SK-N-SH (cell line): ENCODE measurements around the gene RAI1. TPM values are rescaled to one million over a fixed set of nuclear protein-coding genes. Genes with fewer than 3 reads are reported as not detected.
A peak's percentile ranks its signal among the peaks of the same experiment; 100 is the strongest.

Experiments used
- CTCF ChIA-PET: fragments of 300-600, 350-600 bp; formaldehyde crosslinking; extraction: SDS; loops from one replicate; lab custom pipeline; 2021; lab: Yijun Ruan, JAX
- POLR2A ChIA-PET: fragments of 350-600 bp; sonication (Branson Sonifier 250); formaldehyde crosslinking; extraction: SDS; loops from one replicate; lab custom pipeline; 2020; ENCODE audit warnings: antibody characterized with exemption, inconsistent platforms; lab: Yijun Ruan, JAX
- DNase-seq: peaks from one replicate; pipeline ENCODE4 v3.0.0; 2012
- H2AFZ ChIP-seq: fragments of 200-600 bp; sonication (generic); 2 replicates; pipeline ENCODE4 v1.8.1; 2016; ENCODE audit warnings: antibody characterized with exemption, mild to moderate bottlenecking, low read depth
- H3F3A ChIP-seq: fragments of 200-600 bp; sonication (generic); replicated peaks from 2 replicates; pipeline ENCODE3; 2016; ENCODE audit warnings: antibody characterized with exemption, mild to moderate bottlenecking; ENCODE audit not compliant: insufficient read depth
- H3K27ac ChIP-seq, 2 experiments: fragments of 200-500 bp in 1 of 2; fragments of 200-600 bp in 1 of 2; sonication (Bioruptor generic) in 1 of 2; sonication (generic), shearing (Covaris generic) in 1 of 2; 2 replicates each; pipeline versions ENCODE4 v1.5.1 to v1.6.1; 2014 to 2016; ENCODE audit warnings: low read depth in 2 of 2, inconsistent platforms in 1 of 2, low read length in 1 of 2, mild to moderate bottlenecking in 1 of 2, mixed read lengths in 1 of 2
- H3K27me3 ChIP-seq: fragments of 200-600 bp; sonication (generic), shearing (Covaris generic); 2 replicates; pipeline ENCODE4 v1.6.1; 2016; ENCODE audit warnings: mixed run types; ENCODE audit not compliant: insufficient read depth
- H3K36me3 ChIP-seq, 2 experiments: fragments of 200-500 bp in 1 of 2; fragments of 200-600 bp in 1 of 2; sonication (Bioruptor generic) in 1 of 2; sonication (generic) in 1 of 2; replicated peaks in 1 of 2; 2 replicates each; pipeline versions ENCODE3 to v1.5.1; 2014 to 2016; ENCODE audit warnings: low read length in 1 of 2, mild to moderate bottlenecking in 1 of 2; ENCODE audit not compliant: insufficient read depth in 2 of 2, control insufficient read depth in 1 of 2
- H3K4me1 ChIP-seq, 2 experiments: fragments of 200-500 bp in 1 of 2; fragments of 200-600 bp in 1 of 2; sonication (Bioruptor generic) in 1 of 2; sonication (generic), shearing (Covaris generic) in 1 of 2; 2 replicates each; pipeline versions ENCODE4 v1.5.1 to v1.6.1; 2014 to 2016; ENCODE audit warnings: low read depth in 1 of 2, low read length in 1 of 2, mixed run types in 1 of 2; ENCODE audit not compliant: insufficient read depth in 2 of 2, control insufficient read depth in 1 of 2
- H3K4me2 ChIP-seq: fragments of 200-600 bp; sonication (generic), shearing (Covaris generic); 2 replicates; pipeline ENCODE4 v1.6.1; 2017; ENCODE audit warnings: mixed run types
- H3K4me3 ChIP-seq, 2 experiments: fragments of 200-500 bp in 1 of 2; fragments of 200-600 bp in 1 of 2; sonication (Bioruptor generic) in 1 of 2; sonication (generic), shearing (Covaris generic) in 1 of 2; 2 replicates each; pipeline versions ENCODE4 v1.5.1 to v1.8.1; 2014 to 2016; ENCODE audit warnings: low read depth in 2 of 2, inconsistent platforms in 1 of 2, low read length in 1 of 2, mild to moderate bottlenecking in 1 of 2, mixed read lengths in 1 of 2, moderate library complexity in 1 of 2
- H3K79me2 ChIP-seq: fragments of 200-600 bp; sonication (generic); 2 replicates; pipeline ENCODE4 v1.8.1; 2017; ENCODE audit warnings: mild to moderate bottlenecking; ENCODE audit not compliant: insufficient read depth
- H3K9ac ChIP-seq: fragments of 200-600 bp; sonication (generic); 2 replicates; pipeline ENCODE4 v1.6.1; 2017; ENCODE audit warnings: mixed run types
- H3K9me2 ChIP-seq: fragments of 200-600 bp; sonication (generic); 2 replicates; pipeline ENCODE4 v1.6.1; 2017; ENCODE audit warnings: mixed run types
- H3K9me3 ChIP-seq: fragments of 200-600 bp; sonication (generic); 2 replicates; pipeline ENCODE4 v1.6.1; 2017; ENCODE audit warnings: mixed run types, mild to moderate bottlenecking, moderate library complexity
- H4K20me1 ChIP-seq: fragments of 200-600 bp; sonication (generic); 2 replicates; pipeline ENCODE4 v1.6.1; 2017; ENCODE audit warnings: mild to moderate bottlenecking, mixed run types; ENCODE audit not compliant: insufficient read depth
- CHD2 ChIP-seq: fragments of 150-350 bp; IDR thresholded peaks from 2 replicates; pipeline ENCODE4 v1.6.1; 2018; ENCODE audit warnings: low read length; ENCODE audit not compliant: partially characterized antibody
- CTCF ChIP-seq: fragments of 200-600 bp; sonication (generic); IDR thresholded peaks from 2 replicates; pipeline ENCODE4 v1.6.1; 2017; ENCODE audit warnings: antibody characterized with exemption, mild to moderate bottlenecking, moderate library complexity
- ELF1 ChIP-seq: IDR thresholded peaks from 2 replicates; pipeline ENCODE4 v1.4.0; 2012
- JUND ChIP-seq: IDR thresholded peaks from 2 replicates; pipeline ENCODE4 v1.4.0; 2012
- NRF1 ChIP-seq: IDR thresholded peaks from 2 replicates; pipeline ENCODE4 v1.6.1; 2012; ENCODE audit warnings: low read depth, mild to moderate bottlenecking, low read length
- RXRA ChIP-seq: IDR thresholded peaks from 2 replicates; pipeline ENCODE4 v1.4.0; 2012; ENCODE audit warnings: low read depth, mild to moderate bottlenecking, borderline replicate concordance
- TAF1 ChIP-seq: IDR thresholded peaks from 2 replicates; pipeline ENCODE4 v1.6.1; 2012; ENCODE audit warnings: low read depth, mild to moderate bottlenecking, low read length, moderate library complexity, borderline replicate concordance
- TCF12 ChIP-seq: IDR thresholded peaks from 2 replicates; pipeline ENCODE4 v1.4.0; 2012
- TEAD4 ChIP-seq: IDR thresholded peaks from 2 replicates; pipeline ENCODE4 v1.4.0; 2012; ENCODE audit warnings: mild to moderate bottlenecking, borderline replicate concordance; ENCODE audit not compliant: insufficient read depth
- USF1 ChIP-seq: IDR thresholded peaks from 2 replicates; pipeline ENCODE4 v1.4.0; 2012; ENCODE audit warnings: low read depth, borderline replicate concordance
- USF2 ChIP-seq: fragments of 150-350 bp; IDR thresholded peaks from 2 replicates; pipeline ENCODE4 v1.6.1; 2017; ENCODE audit warnings: antibody characterized with exemption, low read length, low read depth, borderline replicate concordance
- YY1 ChIP-seq: IDR thresholded peaks from 2 replicates; pipeline ENCODE4 v1.4.0; 2012; ENCODE audit warnings: low read depth, mild to moderate bottlenecking
- WGBS: methylation state at CpG from one replicate; pipeline ENCODE4 v1.1.6; 2017; ENCODE audit warnings: low lambda C conversion rate; 5-methylcytosine and 5-hydroxymethylcytosine counted together
- polyA plus RNA-seq, 3 experiments: library from polyadenylated mRNA; depleted of rRNA; stranded (reverse); fragments of >200 nt; gene quantifications; 2 replicates each; pipeline ENCODE4 v1.2.3, GENCODE V29; 2012
- TF ChIP-seq, protein P1 (sequence below): IDR thresholded peaks from 2 replicates; pipeline ENCODE4 v1.4.0; 2012; ENCODE audit warnings: low read depth
- TF ChIP-seq, protein P2 (sequence below): IDR thresholded peaks from 2 replicates; pipeline ENCODE4 v1.4.0; 2012; ENCODE audit warnings: low read depth, borderline replicate concordance
- TF ChIP-seq, protein P3 (sequence below): fragments of 150-350 bp; IDR thresholded peaks from 2 replicates; pipeline ENCODE4 v1.6.1; 2016; ENCODE audit warnings: mild to moderate bottlenecking, low read depth, low read length

RAI1 gene
- polyA plus RNA-seq, 1 of the 3 experiments (the other 2 are of a cell fraction) = 4.7 TPM

DNA sequence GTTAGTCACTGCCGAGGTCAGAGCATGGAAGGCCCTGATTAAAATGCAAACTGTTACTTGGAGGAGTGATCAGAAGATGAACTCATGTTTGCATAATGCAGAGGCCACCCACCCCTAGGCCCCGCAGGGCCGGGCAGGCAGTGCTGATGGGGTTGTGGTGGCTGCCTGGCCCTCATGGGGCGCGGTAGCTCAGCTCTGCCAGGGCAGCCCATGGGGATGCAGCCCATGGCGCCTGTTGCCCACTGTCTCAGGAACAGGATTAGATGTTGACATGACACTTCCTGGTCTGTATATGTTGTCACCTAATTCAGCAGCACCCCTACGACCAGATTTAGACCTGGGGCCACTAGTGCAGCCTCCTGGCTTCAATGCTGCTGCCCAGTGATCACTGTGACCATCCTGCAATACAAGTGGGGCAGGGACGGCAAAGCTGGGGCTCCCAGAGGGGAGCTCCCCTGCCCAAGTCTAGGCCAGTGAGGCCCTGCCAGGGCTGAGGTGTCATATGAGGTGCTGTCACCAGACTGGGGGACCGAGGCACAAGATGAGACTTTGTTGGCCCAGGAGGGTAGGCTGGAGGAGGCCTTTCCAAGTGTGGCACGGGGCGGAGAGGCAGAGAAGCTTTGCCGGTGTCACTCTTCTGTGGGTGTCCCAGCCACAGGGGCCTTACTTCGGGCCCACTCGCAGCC, 49.1 kb downstream of the RAI1 start:
- Histone ChIP-seq H3K9ac (no peak overlapping the region), H3K9me2 (no peaks in the 10 kb centered on the region), H3K79me2 (peaks cover 83% of the 10 kb centered on the region), H3K27ac (peak overlapping the region in 1 of 2 experiments; percentile 60; a peak in 1 of 4 replicates), H3K4me2 (no peak overlapping the region), H3K4me1 (peaks cover 12 to 56% of the 10 kb centered on the region in 2 experiments; a peak in 3 of 4 replicates), H3K4me3 (no peak overlapping the region), H3K36me3 (no peaks in the 10 kb centered on the region), H2AFZ (no peak overlapping the region), H4K20me1 (peaks cover 79% of the 10 kb centered on the region), H3K27me3 (no peaks in the 10 kb centered on the region), H3K9me3 (no peaks in the 10 kb centered on the region), H3F3A (peaks cover 12% of the 10 kb centered on the region)
- no peak for DNase-seq
- CTCF ChIA-PET = interaction anchor here (0.8 to 2.6 kb wide), 6 partner anchors 9 to 52 kb away, joined by 3 to 7 read pairs (median 4); no protein-coding TSS in a partner anchor
- WGBS = 96% methylated on average over 9 of the region's 14 CpGs
- TF ChIP-seq, protein P1, sequence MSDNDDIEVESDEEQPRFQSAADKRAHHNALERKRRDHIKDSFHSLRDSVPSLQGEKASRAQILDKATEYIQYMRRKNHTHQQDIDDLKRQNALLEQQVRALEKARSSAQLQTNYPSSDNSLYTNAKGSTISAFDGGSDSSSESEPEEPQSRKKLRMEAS = no peak
- TF ChIP-seq YY1 (no peak), JUND (no peak), TCF12 (no peak), CTCF (no peak), TEAD4 (no peak), USF1 (no peak), CHD2 (no peak)
- TF ChIP-seq, protein P2, sequence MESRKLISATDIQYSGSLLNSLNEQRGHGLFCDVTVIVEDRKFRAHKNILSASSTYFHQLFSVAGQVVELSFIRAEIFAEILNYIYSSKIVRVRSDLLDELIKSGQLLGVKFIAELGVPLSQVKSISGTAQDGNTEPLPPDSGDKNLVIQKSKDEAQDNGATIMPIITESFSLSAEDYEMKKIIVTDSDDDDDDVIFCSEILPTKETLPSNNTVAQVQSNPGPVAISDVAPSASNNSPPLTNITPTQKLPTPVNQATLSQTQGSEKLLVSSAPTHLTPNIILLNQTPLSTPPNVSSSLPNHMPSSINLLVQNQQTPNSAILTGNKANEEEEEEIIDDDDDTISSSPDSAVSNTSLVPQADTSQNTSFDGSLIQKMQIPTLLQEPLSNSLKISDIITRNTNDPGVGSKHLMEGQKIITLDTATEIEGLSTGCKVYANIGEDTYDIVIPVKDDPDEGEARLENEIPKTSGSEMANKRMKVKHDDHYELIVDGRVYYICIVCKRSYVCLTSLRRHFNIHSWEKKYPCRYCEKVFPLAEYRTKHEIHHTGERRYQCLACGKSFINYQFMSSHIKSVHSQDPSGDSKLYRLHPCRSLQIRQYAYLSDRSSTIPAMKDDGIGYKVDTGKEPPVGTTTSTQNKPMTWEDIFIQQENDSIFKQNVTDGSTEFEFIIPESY = no peak
- POLR2A ChIA-PET = no interaction called here

- peak overlapping the region; percentile 34 to 62; a peak in 3 of 4 replicates for H3K27ac ChIP-seq
- H3K4me1 ChIP-seq = peaks cover 16 to 55% of the 10 kb centered on the region in 2 experiments
- ChIA-PET POLR2A (no interaction called here), CTCF (interaction anchor here (1.0 to 1.8 kb wide), 3 partner anchors 9 to 80 kb away, joined by 3 to 7 read pairs (median 3); no protein-coding TSS in a partner anchor)
- WGBS = 90% methylated on average over 4 of the region's 4 CpGs
- no peak overlapping the region for H3K4me3 ChIP-seq
- peaks cover 17% of the 10 kb centered on the region for H3F3A ChIP-seq
- H4K20me1 ChIP-seq = peaks cover 75% of the 10 kb centered on the region
- H3K9me2 ChIP-seq = no peaks in the 10 kb centered on the region
- H3K9me3 ChIP-seq = no peaks in the 10 kb centered on the region
- H3K79me2 ChIP-seq = peaks cover 85% of the 10 kb centered on the region
- H3K4me2 ChIP-seq = peak overlapping the region; percentile 55
- DNase-seq = no peak
- H3K27me3 ChIP-seq = no peaks in the 10 kb centered on the region
- H3K36me3 ChIP-seq = no peaks in the 10 kb centered on the region
- H2AFZ ChIP-seq = no peak overlapping the region
- no peak overlapping the region for H3K9ac ChIP-seq
- TF ChIP-seq, protein P3, sequence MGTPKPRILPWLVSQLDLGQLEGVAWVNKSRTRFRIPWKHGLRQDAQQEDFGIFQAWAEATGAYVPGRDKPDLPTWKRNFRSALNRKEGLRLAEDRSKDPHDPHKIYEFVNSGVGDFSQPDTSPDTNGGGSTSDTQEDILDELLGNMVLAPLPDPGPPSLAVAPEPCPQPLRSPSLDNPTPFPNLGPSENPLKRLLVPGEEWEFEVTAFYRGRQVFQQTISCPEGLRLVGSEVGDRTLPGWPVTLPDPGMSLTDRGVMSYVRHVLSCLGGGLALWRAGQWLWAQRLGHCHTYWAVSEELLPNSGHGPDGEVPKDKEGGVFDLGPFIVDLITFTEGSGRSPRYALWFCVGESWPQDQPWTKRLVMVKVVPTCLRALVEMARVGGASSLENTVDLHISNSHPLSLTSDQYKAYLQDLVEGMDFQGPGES = no peak
- TF ChIP-seq, protein P2 = no peak
- TF ChIP-seq TAF1 (no peak), USF2 (no peak), NRF1 (no peak), YY1 (no peak), CHD2 (no peak), ELF1 (no peak), RXRA (no peak)
- TF ChIP-seq, protein P1 = no peak
These were observed 51.2 kb downstream of the RAI1 start for GRCh38 chr17:17732444-17732843.
